Smooth muscle cell (in vitro differentiated cells): ENCODE results near the gene SNX8. TPM values are rescaled to one million over a fixed set of nuclear protein-coding genes. Genes with fewer than 3 reads are reported as not detected.

ENCODE experiments used
- DNase-seq: peaks from one replicate; lab custom pipeline; 2025; ENCODE audit not compliant: unreplicated experiment; lab: John Stamatoyannopoulos, UW
- H2AFZ ChIP-seq: fragments of 200-600 bp; sonication (generic); 2 replicates; pipeline ENCODE4 v1.6.0; 2016; ENCODE audit warnings: antibody characterized with exemption, low read depth, mild to moderate bottlenecking
- H3F3A ChIP-seq: fragments of 200-600 bp; sonication (generic); 2 replicates; pipeline ENCODE4 v1.6.0; 2017; ENCODE audit warnings: antibody characterized with exemption, low read depth
- H3K27ac ChIP-seq: fragments of 200-600 bp; sonication (generic); 2 replicates; pipeline ENCODE4 v1.5.1; 2016; ENCODE audit warnings: low read depth, mild to moderate bottlenecking
- H3K27me3 ChIP-seq: fragments of 200-600 bp; sonication (generic); 2 replicates; pipeline ENCODE4 v1.6.1; 2016; ENCODE audit warnings: low read depth, mild to moderate bottlenecking
- H3K36me3 ChIP-seq: fragments of 200-600 bp; sonication (generic); 2 replicates; pipeline ENCODE4 v1.5.1; 2016; ENCODE audit warnings: low read depth
- H3K4me1 ChIP-seq: fragments of 200-600 bp; sonication (generic); 2 replicates; pipeline ENCODE4 v1.5.1; 2016; ENCODE audit warnings: low read depth
- H3K4me2 ChIP-seq: fragments of 200-600 bp; sonication (generic); 2 replicates; pipeline ENCODE4 v1.6.0; 2016; ENCODE audit warnings: mild to moderate bottlenecking
- H3K4me3 ChIP-seq: fragments of 200-600 bp; sonication (generic); 2 replicates; pipeline ENCODE4 v1.5.1; 2016; ENCODE audit warnings: mild to moderate bottlenecking
- H3K79me2 ChIP-seq: fragments of 200-600 bp; sonication (generic); 2 replicates; pipeline ENCODE4 v1.6.0; 2016; ENCODE audit warnings: low read depth, mild to moderate bottlenecking
- H3K9ac ChIP-seq: fragments of 200-600 bp; sonication (generic); 2 replicates; pipeline ENCODE4 v1.6.0; 2016; ENCODE audit warnings: low read depth
- H3K9me3 ChIP-seq: fragments of 200-600 bp; sonication (generic); replicated peaks from 2 replicates; pipeline ENCODE4 v1.5.1; 2016; ENCODE audit warnings: low read depth
- H4K20me1 ChIP-seq: fragments of 200-600 bp; sonication (generic); 2 replicates; pipeline ENCODE4 v1.6.0; 2016; ENCODE audit warnings: low read depth
- WGBS: methylation state at CpG from one replicate; pipeline ENCODE4 v1.1.7; 2016; ENCODE audit warnings: low lambda C conversion rate; 5-methylcytosine and 5-hydroxymethylcytosine counted together
- polyA plus RNA-seq: library from polyadenylated mRNA; unstranded; fragments of >200 nt; fragmentation: Nextera tagmentation; extraction: Ambion mirVana; gene quantifications from 2 replicates; pipeline ENCODE4 v1.2.1, GENCODE V29; 2016
- total RNA-seq: library from RNA; depleted of rRNA; stranded (reverse); fragments of >200 nt; gene quantifications from 2 replicates; pipeline ENCODE4 v1.2.3, GENCODE V29; 2014
- TF ChIP-seq, protein P1 (sequence below): fragments of 200-600 bp; sonication (generic); IDR thresholded peaks from 2 replicates; pipeline ENCODE4 v1.5.1; 2017; ENCODE audit warnings: borderline replicate concordance, mild to moderate bottlenecking, antibody characterized with exemption; ENCODE audit not compliant: insufficient read depth, poor library complexity, severe bottlenecking

Gene SNX8
- total and polyA plus RNA-seq, 2 experiments from 2014 or later, result 46.9 to 49.9 TPM

DNA sequence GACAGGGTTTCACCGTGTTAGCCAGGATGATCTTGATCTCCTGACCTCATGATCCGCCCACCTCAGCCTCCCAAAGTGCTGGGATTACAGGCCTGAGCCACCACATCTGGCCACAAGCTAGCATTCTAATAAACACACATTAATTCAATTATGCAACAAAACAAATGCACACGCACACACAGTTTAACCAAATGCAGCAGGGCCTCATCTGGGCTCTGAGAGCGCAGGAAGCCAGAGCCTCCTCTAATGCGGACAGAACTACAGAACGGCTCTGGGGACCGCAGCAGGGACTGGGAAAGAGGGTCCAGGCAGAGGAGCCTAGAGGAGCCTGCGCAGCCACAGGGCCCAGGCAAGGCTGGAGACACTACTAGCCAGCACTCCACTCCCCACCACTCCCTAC lies 85.3 kb downstream of the SNX8 start:
- no peak for DNase-seq
- no peaks in the 10 kb centered on the region for H3K27me3 ChIP-seq
- no peak overlapping the region for H3K4me3 ChIP-seq
- TF ChIP-seq, protein P1, sequence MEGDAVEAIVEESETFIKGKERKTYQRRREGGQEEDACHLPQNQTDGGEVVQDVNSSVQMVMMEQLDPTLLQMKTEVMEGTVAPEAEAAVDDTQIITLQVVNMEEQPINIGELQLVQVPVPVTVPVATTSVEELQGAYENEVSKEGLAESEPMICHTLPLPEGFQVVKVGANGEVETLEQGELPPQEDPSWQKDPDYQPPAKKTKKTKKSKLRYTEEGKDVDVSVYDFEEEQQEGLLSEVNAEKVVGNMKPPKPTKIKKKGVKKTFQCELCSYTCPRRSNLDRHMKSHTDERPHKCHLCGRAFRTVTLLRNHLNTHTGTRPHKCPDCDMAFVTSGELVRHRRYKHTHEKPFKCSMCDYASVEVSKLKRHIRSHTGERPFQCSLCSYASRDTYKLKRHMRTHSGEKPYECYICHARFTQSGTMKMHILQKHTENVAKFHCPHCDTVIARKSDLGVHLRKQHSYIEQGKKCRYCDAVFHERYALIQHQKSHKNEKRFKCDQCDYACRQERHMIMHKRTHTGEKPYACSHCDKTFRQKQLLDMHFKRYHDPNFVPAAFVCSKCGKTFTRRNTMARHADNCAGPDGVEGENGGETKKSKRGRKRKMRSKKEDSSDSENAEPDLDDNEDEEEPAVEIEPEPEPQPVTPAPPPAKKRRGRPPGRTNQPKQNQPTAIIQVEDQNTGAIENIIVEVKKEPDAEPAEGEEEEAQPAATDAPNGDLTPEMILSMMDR, result no peak
- H4K20me1 ChIP-seq, result peaks cover 14% of the 10 kb centered on the region
- H3K79me2 ChIP-seq, result peaks cover 41% of the 10 kb centered on the region
- no peak overlapping the region for H3K9ac ChIP-seq
- H3K27ac ChIP-seq, result no peak overlapping the region
- no peak overlapping the region for H3K4me2 ChIP-seq
- no peaks in the 10 kb centered on the region for H3K9me3 ChIP-seq
- H2AFZ ChIP-seq, result no peak overlapping the region
- H3K4me1 ChIP-seq, result peaks cover 6% of the 10 kb centered on the region
- H3F3A ChIP-seq, result peaks cover 4% of the 10 kb centered on the region
- no peaks in the 10 kb centered on the region for H3K36me3 ChIP-seq
- 91% methylated on average over 8 of the region's 8 CpGs for WGBS

- Histone ChIP-seq H3K4me2 (no peak overlapping the region), H3K27me3 (no peaks in the 10 kb centered on the region), H3K27ac (no peak overlapping the region), H3K9ac (no peak overlapping the region), H3K9me3 (no peaks in the 10 kb centered on the region), H4K20me1 (peaks cover 14% of the 10 kb centered on the region), H3K4me1 (peaks cover 6% of the 10 kb centered on the region), H3K36me3 (no peaks in the 10 kb centered on the region), H2AFZ (no peak overlapping the region), H3K4me3 (no peak overlapping the region), H3K79me2 (peaks cover 41% of the 10 kb centered on the region), H3F3A (no peaks in the 10 kb centered on the region)
- TF ChIP-seq, protein P1, result no peak
- 98% methylated on average over 15 of the region's 15 CpGs for WGBS
- no peak for DNase-seq
Observed at GRCh38 chr7:2227699-2228098, 86.5 kb downstream of the SNX8 start.

GRCh38 chr7:2225830-2226229 lies 88.4 kb downstream of the SNX8 start:
- TF ChIP-seq, protein P1, result no peak
- Histone ChIP-seq H3K4me1 (no peaks in the 10 kb centered on the region), H3K4me3 (no peak overlapping the region), H3K27ac (no peak overlapping the region), H3K4me2 (no peak overlapping the region), H3K36me3 (no peaks in the 10 kb centered on the region), H3K9ac (no peak overlapping the region), H3K27me3 (no peaks in the 10 kb centered on the region), H4K20me1 (peaks cover 13% of the 10 kb centered on the region), H3K9me3 (no peaks in the 10 kb centered on the region), H2AFZ (no peak overlapping the region), H3F3A (no peaks in the 10 kb centered on the region), H3K79me2 (peaks cover 23% of the 10 kb centered on the region)
- no peak for DNase-seq
- 95% methylated on average over 13 of the region's 13 CpGs for WGBS

DNA sequence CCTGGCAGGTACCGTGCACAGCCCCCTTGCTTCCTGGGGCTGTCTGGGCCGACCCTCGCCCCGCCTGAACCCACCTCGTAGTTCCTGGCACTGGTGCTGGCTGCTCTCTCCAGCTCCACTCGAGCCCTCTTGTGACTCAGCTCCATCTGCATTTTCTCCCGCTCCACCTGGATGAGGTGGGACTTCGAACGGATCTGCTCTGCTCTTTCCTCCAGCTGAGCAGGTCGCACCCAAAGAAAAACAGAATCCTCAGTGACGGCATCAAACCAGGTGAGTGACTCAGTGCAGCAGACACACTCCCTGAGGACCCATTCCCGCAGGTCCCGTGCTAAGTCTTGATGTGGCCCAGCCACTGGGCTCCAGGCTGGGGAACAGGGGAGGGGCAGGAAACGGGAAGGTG lies 88.9 kb downstream of the SNX8 start:
- Histone ChIP-seq H3K36me3 (no peaks in the 10 kb centered on the region), H3K9ac (no peak overlapping the region), H3K27ac (no peak overlapping the region), H3K4me1 (no peaks in the 10 kb centered on the region), H3K4me3 (no peak overlapping the region), H3F3A (no peaks in the 10 kb centered on the region), H3K9me3 (no peaks in the 10 kb centered on the region), H4K20me1 (peaks cover 17% of the 10 kb centered on the region), H3K27me3 (no peaks in the 10 kb centered on the region), H3K4me2 (no peak overlapping the region), H2AFZ (no peak overlapping the region), H3K79me2 (peaks cover 18% of the 10 kb centered on the region)
- 92% methylated on average over 14 of the region's 14 CpGs for WGBS
- TF ChIP-seq, protein P1, result no peak
- DNase-seq, result no peak
